ENCODE results near the gene UMAD1.

The UMAD1 gene

DNA sequence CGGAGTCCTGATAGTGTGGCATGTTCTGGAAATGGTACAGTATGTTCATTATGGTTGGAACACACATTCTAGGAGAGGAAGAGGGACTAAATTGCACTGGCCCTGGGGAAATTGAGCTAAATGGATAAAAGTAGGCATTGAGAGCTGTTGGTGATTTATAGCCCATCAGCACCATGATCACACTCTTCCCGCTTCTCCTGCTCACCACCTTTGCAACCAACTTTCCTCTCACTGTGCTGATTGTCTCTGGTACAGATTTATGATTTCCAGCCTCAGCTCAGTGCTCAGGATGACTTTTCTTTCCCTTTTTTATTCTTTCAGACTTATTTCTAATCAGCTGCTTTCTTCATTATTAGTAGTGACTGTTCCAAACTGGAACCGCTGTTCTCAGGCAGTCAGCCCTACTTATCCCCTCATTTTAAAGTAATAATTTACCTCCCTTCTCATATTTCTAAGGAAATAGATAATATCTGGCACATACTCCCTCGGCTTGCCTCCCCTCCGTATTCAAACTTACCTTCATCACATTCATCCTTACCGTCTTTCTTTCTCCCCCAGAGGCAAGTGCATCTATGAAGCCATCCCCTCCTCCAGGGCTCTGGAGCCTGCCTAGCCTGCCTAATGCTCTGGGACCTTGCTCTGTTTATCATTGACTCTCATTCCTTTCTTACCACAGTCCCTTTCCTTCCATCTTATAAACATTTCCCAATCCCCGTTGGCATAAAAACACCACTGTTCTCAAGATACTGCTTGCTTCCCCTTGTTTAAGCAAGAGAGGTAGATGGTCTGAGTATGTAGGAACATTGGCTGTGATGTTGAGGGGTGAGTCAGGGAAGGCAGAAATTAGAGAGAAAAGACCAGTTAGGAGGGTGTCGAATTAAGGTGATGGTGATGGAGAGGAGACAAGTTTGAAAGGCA lies 129.4 kb downstream of the UMAD1 start:
- H2BK5ac ChIP-seq (ENCODE audit: low read length): no peak overlapping the region

DNA sequence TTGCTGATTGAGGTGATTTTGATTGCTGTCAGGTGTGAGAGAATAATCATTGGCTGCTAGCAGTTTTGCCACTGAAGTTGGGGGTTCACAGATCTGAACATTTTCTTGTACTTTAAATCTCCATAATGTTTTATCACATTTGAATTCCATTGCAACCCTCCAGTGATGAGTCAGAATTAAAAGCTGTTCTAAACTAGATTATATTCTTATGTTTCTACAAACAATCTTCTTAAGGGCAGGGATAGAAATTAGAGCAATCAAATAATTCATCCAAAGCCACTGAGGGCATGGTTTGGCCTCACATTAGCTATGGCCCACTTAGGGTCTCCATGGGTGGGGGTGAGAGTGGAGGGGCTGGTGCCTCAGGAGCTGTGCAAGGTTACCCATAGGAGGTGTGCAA lies 130.9 kb downstream of the UMAD1 start:
- no peak overlapping the region for H3K4me2 ChIP-seq (ENCODE audit: low read length)
- no peaks in the 10 kb centered on the region for H3K27me3 ChIP-seq (ENCODE audit: insufficient read depth, low read length, poor library complexity)
- H3K18ac ChIP-seq (ENCODE audit: low read length): no peak overlapping the region
- no peaks in the 10 kb centered on the region for H3K79me1 ChIP-seq (ENCODE audit: low read length)
- H3K27ac ChIP-seq (ENCODE audit: low read depth, low read length): no peak overlapping the region
- no peak overlapping the region for H3K9ac ChIP-seq (ENCODE audit: low read length)
- no peak overlapping the region for H3K23ac ChIP-seq (ENCODE audit: low read length)
- no peak overlapping the region for H4K5ac ChIP-seq (ENCODE audit: low read length)
- H3K4ac ChIP-seq (ENCODE audit: low read depth, low read length): no peak overlapping the region
- no peak overlapping the region for H2BK15ac ChIP-seq (replicated peaks; ENCODE audit: low read depth)
- no peak overlapping the region for H4K8ac ChIP-seq (ENCODE audit: low read depth, low read length)
- no peaks in the 10 kb centered on the region for H3K79me2 ChIP-seq (ENCODE audit: control insufficient read depth, insufficient read depth, low read length)
- no peaks in the 10 kb centered on the region for H3K4me1 ChIP-seq (ENCODE audit: control insufficient read depth, low read depth, low read length)
- H3K56ac ChIP-seq (ENCODE audit: low read length): no peak overlapping the region
- no peaks in the 10 kb centered on the region for H3K36me3 ChIP-seq (ENCODE audit: control insufficient read depth, insufficient read depth, low read length)
- H2AK5ac ChIP-seq (ENCODE audit: low read length): no peak overlapping the region
- no peak overlapping the region for H2BK120ac ChIP-seq (ENCODE audit: low read depth, low read length)
- no peak for DNase-seq
- H3K4me3 ChIP-seq (ENCODE audit: low read length): no peak overlapping the region
- no peak overlapping the region for H2BK5ac ChIP-seq (ENCODE audit: low read length)

More for the DNA sequence above, 129.4 kb downstream of the UMAD1 start:
- Histone ChIP-seq H3K23ac (ENCODE audit: low read length) (no peak overlapping the region), H4K5ac (ENCODE audit: low read length) (no peak overlapping the region), H3K4me2 (ENCODE audit: low read length) (no peak overlapping the region), H2BK120ac (ENCODE audit: low read depth, low read length) (no peak overlapping the region), H3K27me3 (ENCODE audit: insufficient read depth, low read length, poor library complexity) (no peaks in the 10 kb centered on the region), H2BK15ac (replicated peaks; ENCODE audit: low read depth) (no peak overlapping the region), H3K18ac (ENCODE audit: low read length) (no peak overlapping the region), H3K4ac (ENCODE audit: low read depth, low read length) (no peak overlapping the region), H3K9ac (ENCODE audit: low read length) (no peak overlapping the region), H3K4me1 (ENCODE audit: control insufficient read depth, low read depth, low read length) (no peaks in the 10 kb centered on the region), H3K79me1 (ENCODE audit: low read length) (no peaks in the 10 kb centered on the region), H3K4me3 (ENCODE audit: low read length) (no peak overlapping the region), H3K79me2 (ENCODE audit: control insufficient read depth, insufficient read depth, low read length) (no peaks in the 10 kb centered on the region), H3K56ac (ENCODE audit: low read length) (no peak overlapping the region), H3K36me3 (ENCODE audit: control insufficient read depth, insufficient read depth, low read length) (no peaks in the 10 kb centered on the region), H4K8ac (ENCODE audit: low read depth, low read length) (no peak overlapping the region), H3K27ac (ENCODE audit: low read depth, low read length) (no peak overlapping the region), H2AK5ac (ENCODE audit: low read length) (no peak overlapping the region)
- 100% methylated on average over 1 of the region's 8 CpGs for WGBS (ENCODE audit: extremely low coverage, insufficient coverage, low lambda C conversion rate)
- DNase-seq: no peak

DNA sequence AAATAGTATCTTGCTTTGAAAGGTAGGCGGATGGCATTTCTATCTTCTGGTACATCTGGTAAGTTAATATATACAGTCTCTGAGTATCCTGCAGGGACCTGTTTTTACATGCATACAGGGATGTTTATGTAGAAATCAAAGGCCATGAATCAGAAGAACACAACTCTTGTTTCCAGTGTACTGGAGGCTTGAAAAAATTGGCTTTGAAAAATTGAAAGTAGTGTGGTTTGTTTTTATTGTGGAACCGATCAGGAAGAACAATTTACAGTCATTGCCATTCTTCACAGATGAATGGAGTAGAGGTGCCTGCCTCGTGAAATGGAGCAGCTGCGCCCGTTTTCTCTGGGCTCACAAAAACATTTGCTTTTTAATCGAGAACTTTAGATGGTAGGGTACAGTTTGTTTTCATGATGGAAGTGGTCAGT lies 131.9 kb downstream of the UMAD1 start:
- no CpG with 5 or more reads among the region's 6 CpGs for WGBS (ENCODE audit: extremely low coverage, insufficient coverage, low lambda C conversion rate)
- no peaks in the 10 kb centered on the region for H3K27me3 ChIP-seq (ENCODE audit: insufficient read depth, low read length, poor library complexity)
- no peak overlapping the region for H2AK5ac ChIP-seq (ENCODE audit: low read length)
- no peak overlapping the region for H3K23ac ChIP-seq (ENCODE audit: low read length)
- no peak overlapping the region for H3K4me2 ChIP-seq (ENCODE audit: low read length)
- no peaks in the 10 kb centered on the region for H3K4me1 ChIP-seq (ENCODE audit: control insufficient read depth, low read depth, low read length)
- H3K79me2 ChIP-seq (ENCODE audit: control insufficient read depth, insufficient read depth, low read length): no peaks in the 10 kb centered on the region
- no peak overlapping the region for H3K18ac ChIP-seq (ENCODE audit: low read length)
- H2BK5ac ChIP-seq (ENCODE audit: low read length): no peak overlapping the region
- no peak for DNase-seq
- no peaks in the 10 kb centered on the region for H3K79me1 ChIP-seq (ENCODE audit: low read length)
- no peak overlapping the region for H2BK120ac ChIP-seq (ENCODE audit: low read depth, low read length)
- no peak overlapping the region for H3K4ac ChIP-seq (ENCODE audit: low read depth, low read length)
- no peak overlapping the region for H4K5ac ChIP-seq (ENCODE audit: low read length)
- no peak overlapping the region for H4K8ac ChIP-seq (ENCODE audit: low read depth, low read length)
- H3K9ac ChIP-seq (ENCODE audit: low read length): no peak overlapping the region
- H3K56ac ChIP-seq (ENCODE audit: low read length): no peak overlapping the region
- H3K27ac ChIP-seq (ENCODE audit: low read depth, low read length): no peak overlapping the region
- H3K36me3 ChIP-seq (ENCODE audit: control insufficient read depth, insufficient read depth, low read length): no peaks in the 10 kb centered on the region
- no peak overlapping the region for H3K4me3 ChIP-seq (ENCODE audit: low read length)
- H2BK15ac ChIP-seq (replicated peaks; ENCODE audit: low read depth): no peak overlapping the region

DNA sequence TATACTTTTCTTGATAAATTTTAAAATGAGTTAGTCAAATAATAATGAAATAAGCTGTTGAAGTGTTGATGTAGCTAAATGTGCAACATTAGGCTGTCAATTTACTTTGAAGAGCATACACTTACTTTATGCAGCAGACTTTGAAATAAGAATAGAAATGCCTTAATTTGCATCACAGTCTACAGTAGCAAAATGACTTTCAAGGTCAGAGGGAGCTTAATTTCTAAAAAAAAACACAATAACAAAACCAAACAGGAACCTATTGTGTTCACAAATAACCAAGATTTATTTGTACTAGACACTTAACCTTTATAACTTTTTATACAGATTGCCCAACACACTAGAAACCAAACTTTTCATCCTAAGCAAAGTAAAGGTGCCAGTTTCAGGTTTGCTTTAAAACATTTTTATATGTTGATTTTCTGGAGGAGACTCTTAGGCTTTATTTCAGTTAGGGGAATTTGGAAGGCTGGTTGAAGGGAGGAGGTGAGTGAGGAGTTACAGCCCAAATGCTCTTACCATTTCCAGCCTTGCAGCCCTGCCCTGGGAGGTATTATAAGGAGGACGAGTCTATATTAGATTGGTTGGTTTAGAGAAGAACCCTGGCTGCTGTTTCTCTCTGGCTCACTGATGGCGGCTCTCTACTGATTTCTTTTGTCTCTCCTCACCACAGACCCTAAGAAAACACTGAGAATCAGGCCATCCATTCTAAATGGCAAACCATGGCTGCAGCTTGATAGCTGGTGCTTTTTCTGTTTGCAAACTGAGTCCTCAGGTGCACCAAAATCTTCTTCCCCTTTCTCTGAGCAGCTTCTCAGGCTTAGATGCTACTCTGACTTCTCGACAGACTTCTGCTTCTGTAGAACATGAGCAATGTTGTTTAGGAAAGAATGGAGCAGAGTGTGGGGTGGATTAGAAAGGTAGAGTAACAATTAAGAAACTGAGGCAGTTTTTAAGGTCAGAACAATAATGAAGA lies 133.1 kb downstream of the UMAD1 start:
- Histone ChIP-seq H3K9ac (ENCODE audit: low read length) (no peak overlapping the region), H2BK15ac (replicated peaks; ENCODE audit: low read depth) (no peak overlapping the region), H2BK5ac (ENCODE audit: low read length) (no peak overlapping the region), H3K4me3 (ENCODE audit: low read length) (no peak overlapping the region), H3K23ac (ENCODE audit: low read length) (no peak overlapping the region), H4K8ac (ENCODE audit: low read depth, low read length) (no peak overlapping the region), H2AK5ac (ENCODE audit: low read length) (no peak overlapping the region), H4K5ac (ENCODE audit: low read length) (no peak overlapping the region), H3K18ac (ENCODE audit: low read length) (no peak overlapping the region), H3K27me3 (ENCODE audit: insufficient read depth, low read length, poor library complexity) (no peaks in the 10 kb centered on the region), H3K27ac (ENCODE audit: low read depth, low read length) (no peak overlapping the region), H3K4me2 (ENCODE audit: low read length) (no peak overlapping the region), H3K56ac (ENCODE audit: low read length) (no peak overlapping the region), H3K36me3 (ENCODE audit: control insufficient read depth, insufficient read depth, low read length) (no peaks in the 10 kb centered on the region), H3K79me2 (ENCODE audit: control insufficient read depth, insufficient read depth, low read length) (no peaks in the 10 kb centered on the region), H3K4me1 (ENCODE audit: control insufficient read depth, low read depth, low read length) (no peaks in the 10 kb centered on the region), H3K79me1 (ENCODE audit: low read length) (no peaks in the 10 kb centered on the region), H2BK120ac (ENCODE audit: low read depth, low read length) (no peak overlapping the region), H3K4ac (ENCODE audit: low read depth, low read length) (no peak overlapping the region)
- DNase-seq: no peak
- WGBS (ENCODE audit: extremely low coverage, insufficient coverage, low lambda C conversion rate): no CpG with 5 or more reads among the region's 3 CpGs

DNA sequence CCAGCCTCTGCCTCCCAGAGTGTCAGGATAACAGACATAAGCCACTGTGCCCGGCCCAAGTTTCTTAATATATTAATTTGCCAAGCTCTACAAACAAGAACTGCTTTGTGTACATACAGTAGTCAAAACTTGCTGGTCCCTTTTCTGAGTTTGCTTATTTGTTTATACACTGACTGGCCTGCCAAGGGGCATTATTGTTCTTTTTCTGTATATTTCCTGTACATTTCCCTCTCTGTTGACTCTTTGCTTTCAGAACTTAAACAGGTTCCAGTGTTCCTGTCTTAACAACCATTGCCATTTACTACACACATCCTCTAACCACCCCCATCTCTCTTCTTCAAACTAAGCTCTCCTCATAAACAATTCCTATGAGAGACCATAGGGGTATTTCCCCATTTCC lies 139.3 kb downstream of the UMAD1 start:
- no peak overlapping the region for H3K27ac ChIP-seq (ENCODE audit: low read depth, low read length)
- H3K4ac ChIP-seq (ENCODE audit: low read depth, low read length): no peak overlapping the region
- no peak overlapping the region for H3K9ac ChIP-seq (ENCODE audit: low read length)
- WGBS (ENCODE audit: extremely low coverage, insufficient coverage, low lambda C conversion rate): no CpG with 5 or more reads among the region's 1 CpG
- no peak for DNase-seq
- H3K79me2 ChIP-seq (ENCODE audit: control insufficient read depth, insufficient read depth, low read length): no peaks in the 10 kb centered on the region
- H3K23ac ChIP-seq (ENCODE audit: low read length): no peak overlapping the region
- no peaks in the 10 kb centered on the region for H3K4me1 ChIP-seq (ENCODE audit: control insufficient read depth, low read depth, low read length)
- H2BK15ac ChIP-seq (replicated peaks; ENCODE audit: low read depth): no peak overlapping the region
- H2AK5ac ChIP-seq (ENCODE audit: low read length): no peak overlapping the region
- H3K4me2 ChIP-seq (ENCODE audit: low read length): no peak overlapping the region
- no peak overlapping the region for H2BK5ac ChIP-seq (ENCODE audit: low read length)
- H2BK120ac ChIP-seq (ENCODE audit: low read depth, low read length): no peak overlapping the region
- no peak overlapping the region for H3K56ac ChIP-seq (ENCODE audit: low read length)
- no peaks in the 10 kb centered on the region for H3K79me1 ChIP-seq (ENCODE audit: low read length)
- no peak overlapping the region for H3K18ac ChIP-seq (ENCODE audit: low read length)
- no peaks in the 10 kb centered on the region for H3K36me3 ChIP-seq (ENCODE audit: control insufficient read depth, insufficient read depth, low read length)
- no peak overlapping the region for H4K8ac ChIP-seq (ENCODE audit: low read depth, low read length)
- H3K27me3 ChIP-seq (ENCODE audit: insufficient read depth, low read length, poor library complexity): no peaks in the 10 kb centered on the region
- no peak overlapping the region for H3K4me3 ChIP-seq (ENCODE audit: low read length)
- no peak overlapping the region for H4K5ac ChIP-seq (ENCODE audit: low read length)
